GM18867 (cell line): Measurements from ENCODE around the gene OR6N2.

Experiments used
- ATAC-seq: cut with Tn5 transposase; IDR thresholded peaks from one replicate; pipeline ENCODE4 v1.9.1; 2021; ENCODE audit warnings: mild to moderate bottlenecking, moderate library complexity; ENCODE audit not compliant: unreplicated experiment

Gene OR6N2

GRCh38 chr1:158771950-158772866 is 8.8 kb downstream of the OR6N2 start, which contains the start of gene OR6N1:
OR6N1 (minus strand) TSS chr1:158772195; CDS start chr1:158766682, 5,513 bp downstream.
- no peak for ATAC-seq

- no peak for ATAC-seq
Measured at GRCh38 chr1:158754420-158754819, 26.6 kb downstream of the OR6N2 start, which contains the start of gene OR6K6. OR6K6 (plus strand) TSS chr1:158754720; CDS start chr1:158754888, 168 bp downstream.

- no peak for ATAC-seq
Measured at GRCh38 chr1:158752155-158752712, 28.8 kb downstream of the OR6N2 start.

- ATAC-seq: no peak
Measured at GRCh38 chr1:158735848-158736247, 45.2 kb downstream of the OR6N2 start.

GRCh38 chr1:158732524-158732923 is 48.5 kb downstream of the OR6N2 start:
- no peak for ATAC-seq

GRCh38 chr1:158731707-158732106 is 49.3 kb downstream of the OR6N2 start:
- no peak for ATAC-seq

- no peak for ATAC-seq
Measured at GRCh38 chr1:158730453-158730852, 50.6 kb downstream of the OR6N2 start.

- ATAC-seq: no peak
Measured at GRCh38 chr1:158728510-158729225, 52.3 kb downstream of the OR6N2 start.

GRCh38 chr1:158724442-158724841 is 56.6 kb downstream of the OR6N2 start:
- ATAC-seq: no peak
